GM23338 (cell line): Measurements from ENCODE around the gene MPND. TPM values are rescaled to one million over a fixed set of nuclear protein-coding genes. Genes with fewer than 3 reads are reported as not detected.

Experiments used
- ATAC-seq: fragments of 200-7000 bp; cut with Tn5 transposase; 3 replicates; pipeline ENCODE4 v1.9.1; 2020
- DNase-seq: peaks from one replicate; pipeline ENCODE4 v3.0.0-alpha.2; 2015; ENCODE audit warnings: low spot score
- H2AFZ ChIP-seq: fragments of 200-600 bp; sonication (generic); 2 replicates; pipeline ENCODE4 v1.8.0; 2016; ENCODE audit warnings: antibody characterized with exemption, mild to moderate bottlenecking, moderate library complexity
- H3F3A ChIP-seq: fragments of 200-600 bp; sonication (generic); replicated peaks from 2 replicates; pipeline ENCODE4 v1.8.0; 2017; ENCODE audit warnings: antibody characterized with exemption, mixed run types, low read depth
- H3K27ac ChIP-seq: fragments of 200-600 bp; sonication (generic); 2 replicates; pipeline ENCODE4 v1.6.1; 2016; ENCODE audit warnings: low read depth
- H3K27me3 ChIP-seq: fragments of 200-600 bp; sonication (generic); 2 replicates; pipeline ENCODE4 v1.8.0; 2016; ENCODE audit warnings: mild to moderate bottlenecking, mixed run types, moderate library complexity; ENCODE audit not compliant: insufficient read depth
- H3K36me3 ChIP-seq: fragments of 200-600 bp; sonication (generic); 2 replicates; pipeline ENCODE4 v1.8.0; 2016; ENCODE audit warnings: mild to moderate bottlenecking; ENCODE audit not compliant: insufficient read depth
- H3K4me1 ChIP-seq: fragments of 200-600 bp; sonication (generic); 2 replicates; pipeline ENCODE4 v1.8.0; 2016; ENCODE audit warnings: mild to moderate bottlenecking, moderate library complexity; ENCODE audit not compliant: insufficient read depth
- H3K4me2 ChIP-seq: fragments of 200-600 bp; sonication (generic); 2 replicates; pipeline ENCODE4 v1.7.1; 2017; ENCODE audit warnings: mixed run types
- H3K4me3 ChIP-seq: fragments of 200-600 bp; sonication (generic); 2 replicates; pipeline ENCODE4 v1.6.1; 2016; ENCODE audit warnings: mixed run types
- H3K79me2 ChIP-seq: fragments of 200-600 bp; sonication (generic); replicated peaks from 2 replicates; pipeline ENCODE4 v1.8.0; 2017; ENCODE audit warnings: mild to moderate bottlenecking; ENCODE audit not compliant: insufficient read depth
- H3K9me2 ChIP-seq: fragments of 200-600 bp; sonication (generic); 2 replicates; pipeline ENCODE4 v1.8.0; 2017; ENCODE audit not compliant: insufficient read depth
- H4K20me1 ChIP-seq: fragments of 200-600 bp; sonication (generic); replicated peaks from 2 replicates; pipeline ENCODE4 v1.8.0; 2017; ENCODE audit warnings: mild to moderate bottlenecking; ENCODE audit not compliant: insufficient read depth
- H3K27ac Mint-ChIP-seq: 2 replicates; pipeline ENCODE4 v1.8.0; 2020; ENCODE audit warnings: inconsistent platforms, mild to moderate bottlenecking, moderate library complexity, mixed read lengths
- H3K27me3 Mint-ChIP-seq: 3 replicates; pipeline ENCODE4 v1.8.0; 2022; ENCODE audit warnings: low read depth, mild to moderate bottlenecking, moderate library complexity, mixed read lengths, inconsistent platforms; ENCODE audit not compliant: insufficient read depth, poor library complexity
- H3K36me3 Mint-ChIP-seq: 3 replicates; pipeline ENCODE4 v1.8.0; 2021; ENCODE audit warnings: low read depth, mild to moderate bottlenecking, inconsistent platforms, moderate library complexity, mixed read lengths
- H3K4me1 Mint-ChIP-seq: 3 replicates; pipeline ENCODE4 v1.8.0; 2020; ENCODE audit warnings: mild to moderate bottlenecking, inconsistent platforms, mixed read lengths
- H3K4me3 Mint-ChIP-seq: 3 replicates; pipeline ENCODE4 v1.8.0; 2021; ENCODE audit warnings: moderate library complexity, mild to moderate bottlenecking, inconsistent platforms, mixed read lengths
- H3K9me3 Mint-ChIP-seq: 3 replicates; pipeline ENCODE4 v1.8.0; 2020; ENCODE audit warnings: moderate library complexity, mild to moderate bottlenecking, inconsistent platforms, mixed read lengths
- CREB1 ChIP-seq: fragments of 250-450 bp; sonication (Bioruptor Pico); IDR thresholded peaks from 2 replicates; pipeline ENCODE4 v1.5.0; 2020; ENCODE audit warnings: low read depth, mild to moderate bottlenecking, moderate library complexity
- EZH2 ChIP-seq: fragments of 200-600 bp; sonication (generic); IDR thresholded peaks from one replicate; pipeline ENCODE4 v1.8.0; 2017; ENCODE audit warnings: antibody characterized with exemption, mild to moderate bottlenecking, low read depth; ENCODE audit not compliant: unreplicated experiment
- EZH2phosphoT487 ChIP-seq: fragments of 200-600 bp; sonication (generic); IDR thresholded peaks from one replicate; pipeline ENCODE4 v1.8.1; 2018; ENCODE audit warnings: antibody characterized with exemption; ENCODE audit not compliant: unreplicated experiment
- JUNB ChIP-seq: IDR thresholded peaks from one replicate; pipeline ENCODE4 v1.6.1; 2016; ENCODE audit warnings: antibody characterized with exemption; ENCODE audit not compliant: unreplicated experiment
- NANOG ChIP-seq: IDR thresholded peaks from 2 replicates; pipeline ENCODE4 v1.6.1; 2016; ENCODE audit warnings: antibody characterized with exemption, borderline replicate concordance
- POLR2AphosphoS5 ChIP-seq: IDR thresholded peaks from 2 replicates; pipeline ENCODE4 v1.6.1; 2016; ENCODE audit warnings: antibody characterized with exemption, low read depth
- STAT1 ChIP-seq: IDR thresholded peaks from one replicate; pipeline ENCODE4 v1.6.1; 2016; ENCODE audit warnings: antibody characterized with exemption; ENCODE audit not compliant: unreplicated experiment
- ZNF114 ChIP-seq: fragments of 250-450 bp; sonication (Bioruptor Pico); IDR thresholded peaks from 2 replicates; pipeline ENCODE4 v1.5.0; 2020; ENCODE audit warnings: mild to moderate bottlenecking, moderate library complexity
- ZNF331 ChIP-seq: fragments of 250-450 bp; sonication (Bioruptor Pico); IDR thresholded peaks from 2 replicates; pipeline ENCODE4 v1.5.0; 2020; ENCODE audit warnings: low read depth, mild to moderate bottlenecking, moderate library complexity
- polyA plus RNA-seq: library from polyadenylated mRNA; unstranded; fragments of >200 nt; fragmentation: Nextera tagmentation; extraction: Ambion mirVana; gene quantifications from 2 replicates; pipeline ENCODE4 v1.2.1, GENCODE V29; 2016
- total RNA-seq: library from RNA; depleted of rRNA; stranded (reverse); fragments of >200 nt; shearing (Covaris generic); gene quantifications from 2 replicates; pipeline ENCODE4 v1.2.3, GENCODE V29; 2014
- TF ChIP-seq, protein P1 (sequence below): fragments of 250-450 bp; sonication (Bioruptor Pico); IDR thresholded peaks from 2 replicates; pipeline ENCODE4 v1.5.0; 2020; ENCODE audit warnings: mild to moderate bottlenecking, moderate library complexity
- TF ChIP-seq, protein P2 (sequence below): IDR thresholded peaks from one replicate; pipeline ENCODE4 v1.6.1; 2018; ENCODE audit warnings: antibody characterized with exemption; ENCODE audit not compliant: unreplicated experiment
- TF ChIP-seq, protein P3 (sequence below), 2 experiments: fragments of 200-600 bp in 1 of 2; sonication (generic) in 1 of 2; conservative IDR thresholded peaks; 2 replicates each; pipeline versions ENCODE4 v1.5.1 to v1.6.1; 2016 to 2017; ENCODE audit warnings: antibody characterized with exemption in 2 of 2, low read depth in 2 of 2, mild to moderate bottlenecking in 2 of 2, moderate library complexity in 1 of 2

The MPND gene
- total and polyA plus RNA-seq, 2 experiments from 2014 or later, result 11.8 to 15.6 TPM

DNA sequence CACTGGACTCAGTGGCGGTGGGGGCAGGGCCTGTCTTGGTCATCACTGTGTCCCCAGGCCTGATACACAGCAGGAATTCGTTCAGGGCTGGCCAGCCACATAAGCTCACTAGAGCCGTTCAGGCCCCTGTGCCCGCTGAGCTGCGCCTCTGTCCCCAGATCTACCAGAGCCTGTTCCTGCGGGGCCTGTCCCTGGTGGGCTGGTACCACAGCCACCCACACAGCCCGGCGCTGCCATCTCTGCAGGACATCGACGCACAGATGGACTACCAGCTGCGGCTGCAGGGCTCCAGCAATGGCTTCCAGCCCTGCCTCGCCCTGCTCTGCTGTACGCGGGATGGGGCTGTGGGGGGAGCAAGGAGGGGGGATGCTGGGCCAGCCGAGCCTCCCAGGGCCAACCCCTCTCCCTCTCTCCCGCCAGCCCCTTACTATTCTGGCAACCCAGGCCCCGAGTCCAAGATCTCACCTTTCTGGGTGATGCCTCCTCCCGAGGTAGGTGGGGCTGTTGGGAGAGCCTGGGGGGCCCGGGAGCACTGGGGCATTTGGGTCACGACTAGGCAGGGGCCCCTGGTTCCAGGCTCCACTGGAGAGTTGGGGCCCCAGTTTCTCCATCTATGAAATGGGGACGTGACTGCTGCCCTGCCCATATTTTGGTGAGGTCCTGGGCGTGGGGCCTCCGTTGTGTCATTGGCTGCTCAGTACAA, 13.9 kb downstream of the MPND start:
- Mint-ChIP-seq H3K9me3 (no peaks in the 10 kb centered on the region), H3K36me3 (peaks cover 18% of the 10 kb centered on the region; the same call in 2 of the 3 replicates), H3K27ac (no peak overlapping the region), H3K4me1 (peaks cover 9% of the 10 kb centered on the region; the same call in 1 of the 3 replicates), H3K4me3 (no peak overlapping the region), H3K27me3 (peaks cover 17% of the 10 kb centered on the region)
- Histone ChIP-seq H4K20me1 (peaks cover 6% of the 10 kb centered on the region; the same call in 1 of the 2 replicates), H3K9me2 (no peaks in the 10 kb centered on the region), H3K27ac (no peak overlapping the region), H3K4me3 (no peak overlapping the region), H3K27me3 (no peaks in the 10 kb centered on the region), H3K4me1 (no peaks in the 10 kb centered on the region; the same call in 1 of the 2 replicates), H2AFZ (no peak overlapping the region), H3K36me3 (no peaks in the 10 kb centered on the region), H3F3A (peaks cover 20% of the 10 kb centered on the region), H3K79me2 (no peaks in the 10 kb centered on the region), H3K4me2 (no peak overlapping the region)
- TF ChIP-seq EZH2phosphoT487 (no peak), CREB1 (CRISPR knock-in tag) (no peak), NANOG (no peak), EZH2 (no peak), ZNF114 (CRISPR knock-in tag) (no peak), ZNF331 (CRISPR knock-in tag) (no peak), STAT1 (no peak), POLR2AphosphoS5 (no peak), JUNB (no peak)
- TF ChIP-seq, protein P1, sequence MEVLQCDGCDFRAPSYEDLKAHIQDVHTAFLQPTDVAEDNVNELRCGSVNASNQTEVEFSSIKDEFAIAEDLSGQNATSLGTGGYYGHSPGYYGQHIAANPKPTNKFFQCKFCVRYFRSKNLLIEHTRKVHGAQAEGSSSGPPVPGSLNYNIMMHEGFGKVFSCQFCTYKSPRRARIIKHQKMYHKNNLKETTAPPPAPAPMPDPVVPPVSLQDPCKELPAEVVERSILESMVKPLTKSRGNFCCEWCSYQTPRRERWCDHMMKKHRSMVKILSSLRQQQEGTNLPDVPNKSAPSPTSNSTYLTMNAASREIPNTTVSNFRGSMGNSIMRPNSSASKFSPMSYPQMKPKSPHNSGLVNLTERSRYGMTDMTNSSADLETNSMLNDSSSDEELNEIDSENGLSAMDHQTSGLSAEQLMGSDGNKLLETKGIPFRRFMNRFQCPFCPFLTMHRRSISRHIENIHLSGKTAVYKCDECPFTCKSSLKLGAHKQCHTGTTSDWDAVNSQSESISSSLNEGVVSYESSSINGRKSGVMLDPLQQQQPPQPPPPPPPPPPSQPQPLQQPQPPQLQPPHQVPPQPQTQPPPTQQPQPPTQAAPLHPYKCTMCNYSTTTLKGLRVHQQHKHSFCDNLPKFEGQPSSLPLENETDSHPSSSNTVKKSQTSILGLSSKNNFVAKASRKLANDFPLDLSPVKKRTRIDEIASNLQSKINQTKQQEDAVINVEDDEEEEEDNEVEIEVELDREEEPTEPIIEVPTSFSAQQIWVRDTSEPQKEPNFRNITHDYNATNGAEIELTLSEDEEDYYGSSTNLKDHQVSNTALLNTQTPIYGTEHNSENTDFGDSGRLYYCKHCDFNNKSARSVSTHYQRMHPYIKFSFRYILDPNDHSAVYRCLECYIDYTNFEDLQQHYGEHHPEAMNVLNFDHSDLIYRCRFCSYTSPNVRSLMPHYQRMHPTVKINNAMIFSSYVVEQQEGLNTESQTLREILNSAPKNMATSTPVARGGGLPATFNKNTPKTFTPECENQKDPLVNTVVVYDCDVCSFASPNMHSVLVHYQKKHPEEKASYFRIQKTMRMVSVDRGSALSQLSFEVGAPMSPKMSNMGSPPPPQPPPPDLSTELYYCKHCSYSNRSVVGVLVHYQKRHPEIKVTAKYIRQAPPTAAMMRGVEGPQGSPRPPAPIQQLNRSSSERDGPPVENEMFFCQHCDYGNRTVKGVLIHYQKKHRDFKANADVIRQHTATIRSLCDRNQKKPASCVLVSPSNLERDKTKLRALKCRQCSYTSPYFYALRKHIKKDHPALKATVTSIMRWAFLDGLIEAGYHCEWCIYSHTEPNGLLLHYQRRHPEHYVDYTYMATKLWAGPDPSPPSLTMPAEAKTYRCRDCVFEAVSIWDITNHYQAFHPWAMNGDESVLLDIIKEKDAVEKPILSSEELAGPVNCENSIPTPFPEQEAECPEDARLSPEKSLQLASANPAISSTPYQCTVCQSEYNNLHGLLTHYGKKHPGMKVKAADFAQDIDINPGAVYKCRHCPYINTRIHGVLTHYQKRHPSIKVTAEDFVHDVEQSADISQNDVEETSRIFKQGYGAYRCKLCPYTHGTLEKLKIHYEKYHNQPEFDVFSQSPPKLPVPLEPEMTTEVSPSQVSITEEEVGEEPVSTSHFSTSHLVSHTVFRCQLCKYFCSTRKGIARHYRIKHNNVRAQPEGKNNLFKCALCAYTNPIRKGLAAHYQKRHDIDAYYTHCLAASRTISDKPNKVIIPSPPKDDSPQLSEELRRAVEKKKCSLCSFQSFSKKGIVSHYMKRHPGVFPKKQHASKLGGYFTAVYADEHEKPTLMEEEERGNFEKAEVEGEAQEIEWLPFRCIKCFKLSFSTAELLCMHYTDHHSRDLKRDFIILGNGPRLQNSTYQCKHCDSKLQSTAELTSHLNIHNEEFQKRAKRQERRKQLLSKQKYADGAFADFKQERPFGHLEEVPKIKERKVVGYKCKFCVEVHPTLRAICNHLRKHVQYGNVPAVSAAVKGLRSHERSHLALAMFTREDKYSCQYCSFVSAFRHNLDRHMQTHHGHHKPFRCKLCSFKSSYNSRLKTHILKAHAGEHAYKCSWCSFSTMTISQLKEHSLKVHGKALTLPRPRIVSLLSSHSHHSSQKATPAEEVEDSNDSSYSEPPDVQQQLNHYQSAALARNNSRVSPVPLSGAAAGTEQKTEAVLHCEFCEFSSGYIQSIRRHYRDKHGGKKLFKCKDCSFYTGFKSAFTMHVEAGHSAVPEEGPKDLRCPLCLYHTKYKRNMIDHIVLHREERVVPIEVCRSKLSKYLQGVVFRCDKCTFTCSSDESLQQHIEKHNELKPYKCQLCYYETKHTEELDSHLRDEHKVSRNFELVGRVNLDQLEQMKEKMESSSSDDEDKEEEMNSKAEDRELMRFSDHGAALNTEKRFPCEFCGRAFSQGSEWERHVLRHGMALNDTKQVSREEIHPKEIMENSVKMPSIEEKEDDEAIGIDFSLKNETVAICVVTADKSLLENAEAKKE, result no peak
- TF ChIP-seq, protein P2, sequence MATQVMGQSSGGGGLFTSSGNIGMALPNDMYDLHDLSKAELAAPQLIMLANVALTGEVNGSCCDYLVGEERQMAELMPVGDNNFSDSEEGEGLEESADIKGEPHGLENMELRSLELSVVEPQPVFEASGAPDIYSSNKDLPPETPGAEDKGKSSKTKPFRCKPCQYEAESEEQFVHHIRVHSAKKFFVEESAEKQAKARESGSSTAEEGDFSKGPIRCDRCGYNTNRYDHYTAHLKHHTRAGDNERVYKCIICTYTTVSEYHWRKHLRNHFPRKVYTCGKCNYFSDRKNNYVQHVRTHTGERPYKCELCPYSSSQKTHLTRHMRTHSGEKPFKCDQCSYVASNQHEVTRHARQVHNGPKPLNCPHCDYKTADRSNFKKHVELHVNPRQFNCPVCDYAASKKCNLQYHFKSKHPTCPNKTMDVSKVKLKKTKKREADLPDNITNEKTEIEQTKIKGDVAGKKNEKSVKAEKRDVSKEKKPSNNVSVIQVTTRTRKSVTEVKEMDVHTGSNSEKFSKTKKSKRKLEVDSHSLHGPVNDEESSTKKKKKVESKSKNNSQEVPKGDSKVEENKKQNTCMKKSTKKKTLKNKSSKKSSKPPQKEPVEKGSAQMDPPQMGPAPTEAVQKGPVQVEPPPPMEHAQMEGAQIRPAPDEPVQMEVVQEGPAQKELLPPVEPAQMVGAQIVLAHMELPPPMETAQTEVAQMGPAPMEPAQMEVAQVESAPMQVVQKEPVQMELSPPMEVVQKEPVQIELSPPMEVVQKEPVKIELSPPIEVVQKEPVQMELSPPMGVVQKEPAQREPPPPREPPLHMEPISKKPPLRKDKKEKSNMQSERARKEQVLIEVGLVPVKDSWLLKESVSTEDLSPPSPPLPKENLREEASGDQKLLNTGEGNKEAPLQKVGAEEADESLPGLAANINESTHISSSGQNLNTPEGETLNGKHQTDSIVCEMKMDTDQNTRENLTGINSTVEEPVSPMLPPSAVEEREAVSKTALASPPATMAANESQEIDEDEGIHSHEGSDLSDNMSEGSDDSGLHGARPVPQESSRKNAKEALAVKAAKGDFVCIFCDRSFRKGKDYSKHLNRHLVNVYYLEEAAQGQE, result no peak
- TF ChIP-seq, protein P3, sequence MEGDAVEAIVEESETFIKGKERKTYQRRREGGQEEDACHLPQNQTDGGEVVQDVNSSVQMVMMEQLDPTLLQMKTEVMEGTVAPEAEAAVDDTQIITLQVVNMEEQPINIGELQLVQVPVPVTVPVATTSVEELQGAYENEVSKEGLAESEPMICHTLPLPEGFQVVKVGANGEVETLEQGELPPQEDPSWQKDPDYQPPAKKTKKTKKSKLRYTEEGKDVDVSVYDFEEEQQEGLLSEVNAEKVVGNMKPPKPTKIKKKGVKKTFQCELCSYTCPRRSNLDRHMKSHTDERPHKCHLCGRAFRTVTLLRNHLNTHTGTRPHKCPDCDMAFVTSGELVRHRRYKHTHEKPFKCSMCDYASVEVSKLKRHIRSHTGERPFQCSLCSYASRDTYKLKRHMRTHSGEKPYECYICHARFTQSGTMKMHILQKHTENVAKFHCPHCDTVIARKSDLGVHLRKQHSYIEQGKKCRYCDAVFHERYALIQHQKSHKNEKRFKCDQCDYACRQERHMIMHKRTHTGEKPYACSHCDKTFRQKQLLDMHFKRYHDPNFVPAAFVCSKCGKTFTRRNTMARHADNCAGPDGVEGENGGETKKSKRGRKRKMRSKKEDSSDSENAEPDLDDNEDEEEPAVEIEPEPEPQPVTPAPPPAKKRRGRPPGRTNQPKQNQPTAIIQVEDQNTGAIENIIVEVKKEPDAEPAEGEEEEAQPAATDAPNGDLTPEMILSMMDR (conservative IDR thresholded peaks at IDR 0.05; ENCODE audit: low read depth in 2 of 2), result no peak
- DNase-seq, result no peak
- ATAC-seq, result no peak
